Endothelial cell of umbilical vein (primary cell): ENCODE results near the gene ADD2.

Source experiments
- CTCF ChIP-seq, 2 donors: IDR thresholded peaks; 1 replicate in 1 of 2; 2 replicates in 1 of 2; pipeline ENCODE4 v1.5.1; 2011; ENCODE audit warnings: low read length in 2 of 2, mild to moderate bottlenecking in 2 of 2, moderate library complexity in 2 of 2, control low read depth in 1 of 2, inconsistent platforms in 1 of 2, low read depth in 1 of 2; ENCODE audit not compliant: insufficient read depth in 1 of 2; ENCODE audit errors: extremely low read depth in 1 of 2
- EZH2 ChIP-seq: IDR thresholded peaks from 2 replicates; pipeline ENCODE4 v1.6.1; 2012; ENCODE audit warnings: borderline replicate concordance, low read depth, mild to moderate bottlenecking, moderate library complexity, low read length, inconsistent platforms; ENCODE audit not compliant: severe bottlenecking
- MAX ChIP-seq: IDR thresholded peaks from 2 replicates; pipeline ENCODE4 v1.6.1; 2011; ENCODE audit not compliant: insufficient read depth, insufficient read length
- POLR2A ChIP-seq: IDR thresholded peaks from 2 replicates; pipeline ENCODE4 v1.6.1; 2012; ENCODE audit warnings: low read depth, mild to moderate bottlenecking, control low read depth, low read length

- TF ChIP-seq POLR2A (no peak), CTCF (IDR thresholded peaks at IDR 0.05; ENCODE audit: extremely low read depth in 1 of 2, insufficient read depth in 1 of 2, low read depth in 1 of 2, low read length in 2 of 2) (no peak), MAX (no peak), EZH2 (no peak)
Measured at GRCh38 chr2:70816726-70817125, 48.7 kb upstream of the ADD2 start.
